Body of pancreas (tissue), 4 donors: ENCODE measurements around the gene PTBP3.

ENCODE experiments used
- POLR2A ChIP-seq, 3 donors: fragments of 450-650 bp; IDR thresholded peaks; one replicate each; pipeline ENCODE4 v1.6.1; 2016; ENCODE audit warnings: antibody characterized with exemption in 3 of 3, mild to moderate bottlenecking in 2 of 3
- TF ChIP-seq, protein P1 (sequence below), 7 experiments: fragments of 450-650 bp in 4 of 7; fragments of 200-600 bp in 3 of 7; sonication (generic) in 3 of 7; IDR thresholded peaks; one replicate each; pipeline ENCODE4 v1.5.1; 2016 to 2019; ENCODE audit warnings: antibody characterized with exemption in 7 of 7

DNA sequence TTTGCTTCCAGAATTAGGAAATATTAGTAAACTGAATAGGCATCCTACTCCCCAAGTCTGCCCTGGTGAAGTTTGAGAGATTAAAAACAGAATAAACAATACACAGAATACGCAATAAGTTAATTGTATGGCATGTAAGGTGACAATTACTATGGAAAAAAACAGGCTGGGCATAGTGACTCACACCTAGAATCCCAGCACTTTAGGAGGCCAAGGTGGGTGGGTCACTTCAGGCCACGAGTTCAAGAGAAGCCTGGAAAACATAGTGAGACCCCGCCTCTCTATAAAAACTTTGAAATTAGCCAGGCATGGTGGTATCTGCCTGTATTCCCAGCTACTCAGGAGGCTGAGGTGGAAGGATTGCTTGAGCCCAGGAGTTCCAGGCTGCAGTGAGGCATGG is 94.1 kb downstream of the PTBP3 start:
- TF ChIP-seq, protein P1, sequence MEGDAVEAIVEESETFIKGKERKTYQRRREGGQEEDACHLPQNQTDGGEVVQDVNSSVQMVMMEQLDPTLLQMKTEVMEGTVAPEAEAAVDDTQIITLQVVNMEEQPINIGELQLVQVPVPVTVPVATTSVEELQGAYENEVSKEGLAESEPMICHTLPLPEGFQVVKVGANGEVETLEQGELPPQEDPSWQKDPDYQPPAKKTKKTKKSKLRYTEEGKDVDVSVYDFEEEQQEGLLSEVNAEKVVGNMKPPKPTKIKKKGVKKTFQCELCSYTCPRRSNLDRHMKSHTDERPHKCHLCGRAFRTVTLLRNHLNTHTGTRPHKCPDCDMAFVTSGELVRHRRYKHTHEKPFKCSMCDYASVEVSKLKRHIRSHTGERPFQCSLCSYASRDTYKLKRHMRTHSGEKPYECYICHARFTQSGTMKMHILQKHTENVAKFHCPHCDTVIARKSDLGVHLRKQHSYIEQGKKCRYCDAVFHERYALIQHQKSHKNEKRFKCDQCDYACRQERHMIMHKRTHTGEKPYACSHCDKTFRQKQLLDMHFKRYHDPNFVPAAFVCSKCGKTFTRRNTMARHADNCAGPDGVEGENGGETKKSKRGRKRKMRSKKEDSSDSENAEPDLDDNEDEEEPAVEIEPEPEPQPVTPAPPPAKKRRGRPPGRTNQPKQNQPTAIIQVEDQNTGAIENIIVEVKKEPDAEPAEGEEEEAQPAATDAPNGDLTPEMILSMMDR (IDR thresholded peaks at IDR 0.05) = no peak
- no peak for TF ChIP-seq POLR2A (IDR thresholded peaks at IDR 0.05)
